ENCODE data around the gene PRODH2.

The PRODH2 gene

GRCh38 chr19:35807633-35808032 lies 5.0 kb downstream of the PRODH2 start:
- Histone ChIP-seq H4K20me1 (ENCODE audit: insufficient read depth, low read length) (no peaks in the 10 kb centered on the region), H3K4me1 (ENCODE audit: insufficient read depth, low read length, severe bottlenecking) (no peaks in the 10 kb centered on the region), H3K36me3 (ENCODE audit: insufficient read depth, low read length) (no peaks in the 10 kb centered on the region), H3F3A (ENCODE audit: insufficient read depth, low read length) (no peaks in the 10 kb centered on the region), H3K27me3 (ENCODE audit: insufficient read depth, low read length) (0 out of 2 replicates have a peak, but pooled peaks cover 10% of the 10 kb centered on the region), H3K27ac (ENCODE audit: low read depth, low read length, poor library complexity, severe bottlenecking) (no peak overlapping the region), H3K9ac (ENCODE audit: low read length) (no peak overlapping the region), H2AFZ (ENCODE audit: low read length) (no peak overlapping the region), H3K79me2 (ENCODE audit: insufficient read depth, low read length) (no peaks in the 10 kb centered on the region), H3K4me3 (ENCODE audit: low read depth, low read length, poor library complexity, severe bottlenecking) (no peak overlapping the region), H3K9me3 (ENCODE audit: low read length) (no peaks in the 10 kb centered on the region), H3K9me2 (ENCODE audit: low read depth, low read length) (no peaks in the 10 kb centered on the region), H3K4me2 (ENCODE audit: low read length) (no peak overlapping the region)
- no peak for TF ChIP-seq EZH2 (IDR thresholded peaks at IDR 0.05; ENCODE audit: borderline replicate concordance, low read length)
- TF ChIP-seq, protein P1, sequence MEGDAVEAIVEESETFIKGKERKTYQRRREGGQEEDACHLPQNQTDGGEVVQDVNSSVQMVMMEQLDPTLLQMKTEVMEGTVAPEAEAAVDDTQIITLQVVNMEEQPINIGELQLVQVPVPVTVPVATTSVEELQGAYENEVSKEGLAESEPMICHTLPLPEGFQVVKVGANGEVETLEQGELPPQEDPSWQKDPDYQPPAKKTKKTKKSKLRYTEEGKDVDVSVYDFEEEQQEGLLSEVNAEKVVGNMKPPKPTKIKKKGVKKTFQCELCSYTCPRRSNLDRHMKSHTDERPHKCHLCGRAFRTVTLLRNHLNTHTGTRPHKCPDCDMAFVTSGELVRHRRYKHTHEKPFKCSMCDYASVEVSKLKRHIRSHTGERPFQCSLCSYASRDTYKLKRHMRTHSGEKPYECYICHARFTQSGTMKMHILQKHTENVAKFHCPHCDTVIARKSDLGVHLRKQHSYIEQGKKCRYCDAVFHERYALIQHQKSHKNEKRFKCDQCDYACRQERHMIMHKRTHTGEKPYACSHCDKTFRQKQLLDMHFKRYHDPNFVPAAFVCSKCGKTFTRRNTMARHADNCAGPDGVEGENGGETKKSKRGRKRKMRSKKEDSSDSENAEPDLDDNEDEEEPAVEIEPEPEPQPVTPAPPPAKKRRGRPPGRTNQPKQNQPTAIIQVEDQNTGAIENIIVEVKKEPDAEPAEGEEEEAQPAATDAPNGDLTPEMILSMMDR (IDR thresholded peaks at IDR 0.05; ENCODE audit: low read length) = no peak

DNA sequence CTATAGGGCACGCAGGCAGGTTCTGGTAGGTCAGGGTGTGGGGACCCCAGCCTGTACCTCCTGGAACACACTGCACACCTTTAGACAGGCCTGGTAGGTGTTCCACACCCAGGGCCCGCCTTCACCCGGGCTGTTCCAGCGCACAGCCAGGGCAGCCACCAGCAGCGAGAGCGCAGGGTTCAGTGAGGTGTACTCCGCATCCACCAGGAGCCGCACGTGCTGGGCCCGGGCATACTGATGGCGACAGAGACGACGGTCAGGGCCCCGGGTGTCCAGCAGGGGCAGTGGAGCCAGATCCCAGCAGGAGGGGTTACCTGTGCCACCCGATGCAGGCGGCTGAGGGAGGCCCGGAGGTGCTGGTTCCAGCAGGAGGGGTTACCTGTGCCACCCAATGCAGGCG lies 6.0 kb downstream of the PRODH2 start:
- H2AFZ ChIP-seq (ENCODE audit: low read length) = no peak overlapping the region
- H3K79me2 ChIP-seq (ENCODE audit: insufficient read depth, low read length) = no peaks in the 10 kb centered on the region
- no peak overlapping the region for H3K4me2 ChIP-seq (ENCODE audit: low read length)
- no peak overlapping the region for H3K9ac ChIP-seq (ENCODE audit: low read length)
- H3K4me3 ChIP-seq (ENCODE audit: low read depth, low read length, poor library complexity, severe bottlenecking) = no peak overlapping the region
- H3K36me3 ChIP-seq (ENCODE audit: insufficient read depth, low read length) = no peaks in the 10 kb centered on the region
- no peaks in the 10 kb centered on the region for H4K20me1 ChIP-seq (ENCODE audit: insufficient read depth, low read length)
- no peaks in the 10 kb centered on the region for H3F3A ChIP-seq (ENCODE audit: insufficient read depth, low read length)
- H3K27me3 ChIP-seq (ENCODE audit: insufficient read depth, low read length) = 0 out of 2 replicates have a peak, but pooled peaks cover 10% of the 10 kb centered on the region
- H3K9me3 ChIP-seq (ENCODE audit: low read length) = no peaks in the 10 kb centered on the region
- TF ChIP-seq EZH2 (IDR thresholded peaks at IDR 0.05; ENCODE audit: borderline replicate concordance, low read length) = no peak
- TF ChIP-seq, protein P1 (IDR thresholded peaks at IDR 0.05; ENCODE audit: low read length) = no peak
- no peaks in the 10 kb centered on the region for H3K4me1 ChIP-seq (ENCODE audit: insufficient read depth, low read length, severe bottlenecking)
- H3K27ac ChIP-seq (ENCODE audit: low read depth, low read length, poor library complexity, severe bottlenecking) = no peak overlapping the region
- no peaks in the 10 kb centered on the region for H3K9me2 ChIP-seq (ENCODE audit: low read depth, low read length)

DNA sequence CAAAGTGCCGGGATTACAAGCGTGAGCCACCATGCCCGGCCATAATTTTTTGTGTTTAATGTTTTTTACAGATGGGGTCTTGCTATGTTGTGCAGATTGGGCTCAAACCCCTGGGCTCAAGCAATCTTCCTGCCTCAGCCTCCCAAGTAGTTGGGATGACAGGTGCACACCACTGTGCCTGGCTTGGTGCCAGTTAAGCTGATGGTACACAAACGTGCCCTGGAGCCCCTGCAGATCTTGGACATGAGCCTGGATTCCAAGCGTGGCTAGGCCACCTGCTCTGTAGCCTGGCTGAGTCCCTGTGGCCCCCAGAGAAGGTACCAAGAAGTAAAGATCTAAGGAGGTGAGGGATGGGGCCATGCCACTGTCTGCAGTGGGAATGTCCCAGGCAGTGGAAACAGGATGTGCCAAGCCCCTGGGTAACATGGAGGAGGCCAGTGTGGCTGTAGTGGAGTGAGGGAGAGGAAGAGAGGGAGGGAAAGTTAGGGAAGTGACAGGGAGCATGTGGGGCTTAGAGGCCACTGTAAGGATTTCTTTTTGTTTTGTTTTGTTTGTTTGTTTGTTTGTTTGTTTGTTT lies 7.0 kb downstream of the PRODH2 start:
- Histone ChIP-seq H3K27ac (ENCODE audit: low read depth, low read length, poor library complexity, severe bottlenecking) (no peak overlapping the region), H3K4me1 (ENCODE audit: insufficient read depth, low read length, severe bottlenecking) (no peaks in the 10 kb centered on the region)
- TF ChIP-seq, protein P1 (IDR thresholded peaks at IDR 0.05; ENCODE audit: low read length) = no peak
- TF ChIP-seq EZH2 (IDR thresholded peaks at IDR 0.05; ENCODE audit: borderline replicate concordance, low read length) = no peak

More for the DNA sequence above, 7.0 kb downstream of the PRODH2 start:
- Histone ChIP-seq H3K9me3 (ENCODE audit: low read length) (no peaks in the 10 kb centered on the region), H3K79me2 (ENCODE audit: insufficient read depth, low read length) (no peaks in the 10 kb centered on the region), H4K20me1 (ENCODE audit: insufficient read depth, low read length) (no peaks in the 10 kb centered on the region), H3K36me3 (ENCODE audit: insufficient read depth, low read length) (no peaks in the 10 kb centered on the region), H3K4me3 (ENCODE audit: low read depth, low read length, poor library complexity, severe bottlenecking) (no peak overlapping the region), H3K9ac (ENCODE audit: low read length) (no peak overlapping the region), H3K4me2 (ENCODE audit: low read length) (no peak overlapping the region), H3K27me3 (ENCODE audit: insufficient read depth, low read length) (0 out of 2 replicates have a peak, but pooled peaks cover 10% of the 10 kb centered on the region), H2AFZ (ENCODE audit: low read length) (no peak overlapping the region), H3K9me2 (ENCODE audit: low read depth, low read length) (no peaks in the 10 kb centered on the region), H3F3A (ENCODE audit: insufficient read depth, low read length) (no peaks in the 10 kb centered on the region)

Measured in OCI-LY1 (cell line).